T follicular helper cell (primary cell): Measurements from ENCODE around the gene PDX1.

ENCODE experiments used
- DNase-seq: peaks from one replicate; pipeline ENCODE4 v3.0.0-alpha.2; 2020; ENCODE audit warnings: low read depth

PDX1 gene

DNA sequence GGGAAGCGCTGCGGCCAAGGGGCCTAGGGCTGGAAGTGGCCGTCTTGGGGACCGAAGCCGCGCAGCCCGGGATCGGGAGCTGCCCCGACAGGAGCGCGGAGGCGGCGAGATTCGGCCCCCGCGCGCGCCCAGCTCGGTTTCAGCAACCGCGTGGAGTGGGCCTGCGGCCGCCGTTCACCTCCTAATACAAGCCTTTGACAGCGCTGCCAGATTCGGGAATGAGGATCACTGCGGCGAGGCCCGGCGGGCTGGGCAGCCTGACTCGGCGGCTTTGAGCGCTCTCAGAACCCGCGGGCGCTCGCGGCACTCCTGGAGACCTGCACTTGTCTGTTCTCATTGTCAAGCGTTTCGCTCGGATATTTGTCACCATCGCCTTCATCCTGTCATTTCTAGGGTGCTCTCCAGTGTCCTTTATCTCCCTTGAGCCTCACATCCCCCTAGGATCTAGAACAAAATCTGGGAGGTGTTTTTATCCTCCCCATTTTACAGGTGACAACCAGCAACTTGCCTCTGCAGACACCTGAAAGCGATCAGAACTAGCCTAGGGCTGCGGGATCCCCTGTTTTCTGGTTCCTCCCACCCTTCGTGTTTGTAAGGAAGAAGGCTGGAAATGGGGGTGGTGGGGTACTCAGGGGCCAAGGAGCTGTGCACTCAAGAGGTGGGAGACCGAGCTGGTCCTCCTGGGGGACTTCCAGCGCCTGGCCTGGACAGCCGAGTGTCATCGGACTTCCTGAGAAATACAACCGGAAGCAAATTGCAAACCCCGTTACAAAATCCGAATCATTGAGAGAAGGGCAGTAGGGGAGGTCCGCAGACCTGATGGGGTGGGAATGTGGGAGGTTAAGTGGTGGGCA lies 50.8 kb downstream of the PDX1 start:
- DNase-seq: no peak

GRCh38 chr13:27971236-27971645 lies 51.4 kb downstream of the PDX1 start:
- DNase-seq: no peak

DNA sequence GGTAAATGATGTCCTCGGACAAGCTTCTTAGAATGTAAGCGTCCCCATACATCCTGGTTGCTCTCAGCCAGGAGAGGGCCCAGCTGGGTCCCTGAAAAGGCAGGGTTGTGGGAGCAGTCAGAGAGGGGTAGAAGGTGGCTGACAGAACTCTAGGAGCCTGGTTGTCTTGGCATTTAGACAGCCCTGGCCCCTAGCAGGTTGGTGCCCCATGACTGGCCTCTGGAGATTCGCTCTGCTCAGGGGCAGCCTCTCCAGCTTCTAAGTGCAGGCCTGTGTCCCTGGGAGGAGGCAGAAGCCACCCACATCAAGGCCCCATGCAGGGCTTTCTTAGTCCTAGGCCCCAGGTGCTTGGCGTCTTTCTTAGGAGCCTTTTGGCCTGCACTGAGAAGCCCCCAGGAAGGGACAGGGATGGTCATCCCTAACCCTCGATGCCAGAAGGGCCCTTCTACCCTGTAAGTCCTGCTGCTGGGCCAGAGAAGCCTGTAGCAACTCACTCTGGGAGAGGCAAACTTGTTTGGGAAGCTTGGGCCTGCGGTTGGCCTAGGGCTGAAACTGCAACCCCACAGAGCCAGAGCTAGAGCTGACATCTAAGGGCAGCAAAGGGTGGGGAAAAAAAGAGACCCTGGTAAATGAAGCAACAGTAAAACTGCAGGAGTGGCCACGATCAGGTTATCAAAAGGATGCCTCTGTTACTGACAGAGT lies 52.1 kb downstream of the PDX1 start:
- DNase-seq: no peak

DNA sequence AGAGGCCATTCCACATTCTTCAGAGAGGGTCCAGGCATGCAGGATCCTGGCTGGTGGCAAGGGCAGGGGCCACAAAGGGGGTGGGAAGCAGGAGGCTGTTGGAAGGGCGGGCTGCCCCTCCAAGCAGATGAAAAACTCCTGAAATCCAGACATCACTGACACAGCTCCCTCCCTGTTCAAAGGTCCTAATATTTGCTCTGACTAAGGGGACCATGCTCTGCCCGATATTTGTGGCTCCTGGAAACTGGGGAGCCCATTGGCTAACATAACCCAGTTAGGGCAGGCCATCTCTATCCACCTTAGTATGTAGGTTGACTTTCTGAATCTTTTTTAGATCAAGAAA lies 52.6 kb downstream of the PDX1 start:
- DNase-seq: no peak

- no peak for DNase-seq
Measured at GRCh38 chr13:27973291-27973690, 53.5 kb downstream of the PDX1 start.

DNA sequence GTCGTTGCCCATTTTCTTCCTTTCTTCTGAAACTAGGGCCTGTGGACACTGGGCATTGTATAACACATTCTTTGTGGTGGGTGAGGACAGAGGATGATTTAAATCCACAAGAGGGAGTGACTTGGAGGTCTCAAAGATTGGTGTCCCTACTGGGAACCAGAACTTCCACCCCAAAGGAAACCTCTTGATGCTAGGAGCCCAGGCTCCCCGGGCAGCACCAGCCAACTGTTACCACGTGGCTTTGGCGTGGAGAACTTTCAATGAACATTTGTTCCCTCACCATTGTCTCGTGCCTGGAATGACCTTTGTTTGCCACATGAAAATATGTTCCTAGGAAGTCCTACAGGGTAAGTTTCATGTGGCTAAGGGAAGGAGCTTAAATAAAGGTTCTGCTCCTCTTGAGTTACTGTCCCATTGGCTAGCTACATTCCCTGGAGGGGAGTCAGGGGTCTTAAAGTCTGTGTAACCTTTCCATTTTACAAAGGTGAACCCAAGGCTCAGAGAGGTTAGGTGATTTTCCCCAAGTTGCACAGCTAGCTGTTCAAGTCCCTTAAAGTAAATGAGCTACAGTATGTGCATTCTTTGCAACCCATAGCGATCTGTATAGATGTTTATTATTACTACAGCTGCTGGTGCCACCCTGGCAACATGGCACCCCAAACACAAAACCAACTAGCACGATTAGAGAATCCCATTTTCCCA lies 54.3 kb downstream of the PDX1 start:
- DNase-seq: no peak
